Osteoblast (primary cell): ENCODE measurements around the gene DSCAML1. TPM values are rescaled to one million over a fixed set of nuclear protein-coding genes. Genes with fewer than 3 reads are reported as not detected.
"Not testable (repeated sequence)": the region's sequence is repeated elsewhere in the genome, so short reads cannot be mapped to it uniquely, and the experiment has no call there.

Experiments used
- DNase-seq: peaks from one replicate; pipeline ENCODE4 v3.0.0; 2011; ENCODE audit warnings: low spot score, mixed read lengths; ENCODE audit not compliant: insufficient read length; ENCODE audit errors: missing footprints
- H2AFZ ChIP-seq: 2 replicates; pipeline ENCODE4 v1.6.0; 2011; ENCODE audit warnings: mild to moderate bottlenecking, low read length
- H3K27ac ChIP-seq: 2 replicates; pipeline ENCODE4 v1.5.1; 2011; ENCODE audit warnings: mild to moderate bottlenecking, low read depth, low read length, moderate library complexity
- H3K27me3 ChIP-seq: 2 replicates; pipeline ENCODE4 v1.6.0; 2012; ENCODE audit warnings: mild to moderate bottlenecking, control low read depth, inconsistent platforms, low read length, moderate library complexity; ENCODE audit not compliant: insufficient read depth
- H3K36me3 ChIP-seq: 2 replicates; pipeline ENCODE4 v1.5.1; 2011; ENCODE audit warnings: mild to moderate bottlenecking, low read length, control low read depth, moderate library complexity; ENCODE audit not compliant: insufficient read depth
- H3K4me1 ChIP-seq: 2 replicates; pipeline ENCODE4 v1.5.1; 2011; ENCODE audit warnings: mild to moderate bottlenecking, low read length, control low read depth, moderate library complexity; ENCODE audit not compliant: insufficient read depth
- H3K4me2 ChIP-seq: 2 replicates; pipeline ENCODE4 v1.6.0; 2011; ENCODE audit warnings: mild to moderate bottlenecking, low read length; ENCODE audit not compliant: insufficient read depth
- H3K4me3 ChIP-seq: fragments of 200-600 bp; sonication (generic); 3 replicates; pipeline ENCODE4 v1.5.1; 2012; ENCODE audit warnings: mild to moderate bottlenecking, low read length, inconsistent platforms; ENCODE audit not compliant: insufficient read depth
- H3K79me2 ChIP-seq: 2 replicates; pipeline ENCODE4 v1.6.0; 2012; ENCODE audit warnings: mild to moderate bottlenecking, low read length, control low read depth, inconsistent platforms; ENCODE audit not compliant: insufficient read depth
- H3K9me3 ChIP-seq: 2 replicates; pipeline ENCODE4 v1.5.1; 2011; ENCODE audit warnings: low read depth, low read length, control low read depth
- H4K20me1 ChIP-seq: 2 replicates; pipeline ENCODE4 v1.6.0; 2012; ENCODE audit warnings: mild to moderate bottlenecking, low read length, control low read depth; ENCODE audit not compliant: insufficient read depth
- total RNA-seq: library from RNA; depleted of rRNA; stranded (reverse); fragments of >200 nt; gene quantifications from 2 replicates; pipeline ENCODE4 v1.2.3, GENCODE V29; 2012
- TF ChIP-seq, protein P1 (sequence below): IDR thresholded peaks from 2 replicates; pipeline ENCODE4 v1.5.1; 2011; ENCODE audit warnings: mild to moderate bottlenecking, low read depth, low read length, moderate library complexity; ENCODE audit errors: extremely low read depth

DSCAML1 gene
- total RNA-seq, 1 donor: not detected

DNA sequence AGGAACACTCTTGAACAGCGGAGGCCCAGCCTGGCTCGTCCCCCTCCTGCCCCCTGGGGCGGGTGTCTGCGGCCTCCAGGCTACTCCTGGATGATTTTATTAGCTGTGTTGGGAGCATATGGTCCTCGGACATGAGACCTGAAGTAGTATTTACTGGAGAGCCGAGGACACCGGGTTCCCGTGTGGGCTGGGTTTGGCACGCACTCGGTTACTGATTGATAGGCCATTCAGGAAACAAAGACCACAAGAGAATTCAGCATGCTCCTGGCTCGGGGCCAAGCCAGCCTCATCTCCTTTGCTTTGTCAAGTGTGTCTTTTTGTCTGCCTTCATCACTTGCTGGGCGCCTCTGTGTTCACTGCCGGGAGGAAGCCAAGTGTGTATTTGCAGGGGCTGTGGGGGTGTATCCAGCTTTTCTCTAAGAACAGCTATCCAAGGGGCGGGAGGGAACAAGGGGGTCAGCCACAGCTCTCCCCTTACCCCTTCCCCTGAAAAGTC lies 17.8 kb upstream of the DSCAML1 start:
- DNase-seq: peak; percentile 34
- Histone ChIP-seq H3K79me2 (no peaks in the 10 kb centered on the region), H3K36me3 (no peaks in the 10 kb centered on the region), H3K27me3 (no peaks in the 10 kb centered on the region), H3K27ac (no peak overlapping the region), H4K20me1 (no peaks in the 10 kb centered on the region), H3K4me2 (no peak overlapping the region), H3K4me1 (no peaks in the 10 kb centered on the region), H2AFZ (no peak overlapping the region), H3K4me3 (no peak overlapping the region), H3K9me3 (no peaks in the 10 kb centered on the region)
- TF ChIP-seq, protein P1, sequence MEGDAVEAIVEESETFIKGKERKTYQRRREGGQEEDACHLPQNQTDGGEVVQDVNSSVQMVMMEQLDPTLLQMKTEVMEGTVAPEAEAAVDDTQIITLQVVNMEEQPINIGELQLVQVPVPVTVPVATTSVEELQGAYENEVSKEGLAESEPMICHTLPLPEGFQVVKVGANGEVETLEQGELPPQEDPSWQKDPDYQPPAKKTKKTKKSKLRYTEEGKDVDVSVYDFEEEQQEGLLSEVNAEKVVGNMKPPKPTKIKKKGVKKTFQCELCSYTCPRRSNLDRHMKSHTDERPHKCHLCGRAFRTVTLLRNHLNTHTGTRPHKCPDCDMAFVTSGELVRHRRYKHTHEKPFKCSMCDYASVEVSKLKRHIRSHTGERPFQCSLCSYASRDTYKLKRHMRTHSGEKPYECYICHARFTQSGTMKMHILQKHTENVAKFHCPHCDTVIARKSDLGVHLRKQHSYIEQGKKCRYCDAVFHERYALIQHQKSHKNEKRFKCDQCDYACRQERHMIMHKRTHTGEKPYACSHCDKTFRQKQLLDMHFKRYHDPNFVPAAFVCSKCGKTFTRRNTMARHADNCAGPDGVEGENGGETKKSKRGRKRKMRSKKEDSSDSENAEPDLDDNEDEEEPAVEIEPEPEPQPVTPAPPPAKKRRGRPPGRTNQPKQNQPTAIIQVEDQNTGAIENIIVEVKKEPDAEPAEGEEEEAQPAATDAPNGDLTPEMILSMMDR: no peak

DNA sequence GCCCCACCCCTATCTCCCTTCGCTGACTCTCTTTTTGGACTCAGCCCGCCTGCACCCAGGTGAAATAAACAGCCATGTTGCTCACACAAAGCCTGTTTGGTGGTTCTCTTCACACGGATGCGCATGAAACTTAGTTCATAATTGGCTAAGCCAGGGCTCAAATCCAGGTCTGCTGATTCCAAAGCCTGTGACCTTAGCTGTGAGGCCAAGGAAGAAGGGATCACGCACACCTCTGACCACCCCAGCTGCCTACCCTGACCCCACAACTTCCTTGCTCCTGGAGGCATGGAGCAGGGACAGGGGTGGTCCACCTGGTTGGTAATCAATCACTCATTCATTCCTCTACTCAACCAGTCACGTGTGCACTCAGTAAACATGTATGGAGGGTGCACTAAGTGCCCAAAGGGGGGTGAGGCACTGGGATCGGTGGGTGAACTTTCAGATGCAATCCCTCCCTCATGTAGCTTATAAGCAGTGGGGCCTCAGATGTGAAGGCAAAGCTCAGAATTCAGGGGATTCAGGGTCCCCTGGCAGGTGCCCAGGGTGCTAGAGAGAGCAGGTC lies 17.3 kb upstream of the DSCAML1 start:
- no peaks in the 10 kb centered on the region for H3K36me3 ChIP-seq
- no peak overlapping the region for H3K4me3 ChIP-seq
- H3K79me2 ChIP-seq: no peaks in the 10 kb centered on the region
- H3K4me2 ChIP-seq: no peak overlapping the region
- no peaks in the 10 kb centered on the region for H3K4me1 ChIP-seq
- H4K20me1 ChIP-seq: no peaks in the 10 kb centered on the region
- no peaks in the 10 kb centered on the region for H3K27me3 ChIP-seq
- TF ChIP-seq, protein P1: no peak
- no peak overlapping the region for H2AFZ ChIP-seq
- peak; percentile 58 for DNase-seq
- no peak overlapping the region for H3K27ac ChIP-seq
- H3K9me3 ChIP-seq: no peaks in the 10 kb centered on the region

DNA sequence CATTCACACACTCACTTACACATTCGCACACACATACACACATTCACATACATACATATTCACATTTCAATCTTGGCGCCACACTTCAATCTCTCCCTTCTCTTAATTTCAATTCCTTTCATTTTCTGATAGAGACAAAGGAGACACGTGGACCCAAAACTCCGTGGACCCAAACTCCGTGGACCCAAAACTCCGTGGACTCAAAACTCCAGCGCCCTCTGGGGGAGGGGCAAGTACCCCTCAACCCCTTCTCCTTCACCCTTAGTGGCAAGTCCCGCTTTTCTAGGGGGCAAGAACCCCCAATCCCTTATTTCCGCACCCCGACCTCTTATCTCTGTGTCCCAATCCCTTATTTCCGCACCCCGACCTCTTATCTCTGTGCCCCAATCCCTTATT lies 13.0 kb upstream of the DSCAML1 start:
- H3K79me2 ChIP-seq, H3K4me3 ChIP-seq, DNase-seq, H3K4me2 ChIP-seq, H3K4me1 ChIP-seq, H3K27ac ChIP-seq, H3K9me3 ChIP-seq, H2AFZ ChIP-seq, H4K20me1 ChIP-seq, H3K27me3 ChIP-seq, H3K36me3 ChIP-seq: not testable (repeated sequence)

DNA sequence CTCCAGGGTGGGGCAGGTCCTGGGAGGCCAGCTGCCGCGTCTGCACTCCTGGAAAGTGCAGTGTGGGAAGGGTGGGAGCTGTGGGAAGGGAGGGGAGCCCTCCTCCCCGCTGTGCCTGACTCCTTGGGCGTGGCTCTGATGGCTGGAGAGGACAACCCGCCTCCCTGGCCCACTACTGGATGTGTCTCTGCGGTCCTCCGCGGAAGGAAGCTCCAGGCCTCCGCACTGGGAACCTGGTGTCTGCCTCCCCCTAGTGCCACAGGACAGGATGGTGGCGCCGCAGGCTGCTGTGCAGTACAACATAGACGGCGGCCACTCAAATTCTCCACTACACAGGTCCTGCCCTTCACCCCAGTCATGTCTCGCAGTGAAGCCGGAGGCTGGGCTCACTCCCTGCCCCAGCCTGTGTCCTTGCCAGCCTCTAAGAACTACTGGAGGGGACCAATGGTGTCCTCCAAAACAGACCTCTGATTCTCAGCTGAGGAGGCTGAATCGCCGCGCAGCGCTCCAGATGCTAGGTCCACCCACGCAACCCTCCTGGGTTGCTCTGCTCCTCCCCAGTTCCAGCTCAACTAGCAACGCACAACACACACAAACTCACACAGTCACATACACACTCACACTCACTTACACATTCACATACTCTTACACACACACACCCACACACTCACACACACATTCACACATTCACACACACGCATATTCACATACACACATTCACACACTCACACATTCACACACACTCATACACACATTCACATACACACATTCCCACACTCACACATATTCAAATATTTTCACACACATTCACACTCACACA lies 12.4 kb upstream of the DSCAML1 start:
- Histone ChIP-seq H3K27me3 (peaks cover 7% of the 10 kb centered on the region), H3K4me2 (no peak overlapping the region), H3K4me1 (no peaks in the 10 kb centered on the region), H3K27ac (no peak overlapping the region), H3K4me3 (no peak overlapping the region), H2AFZ (no peak overlapping the region), H3K36me3 (no peaks in the 10 kb centered on the region), H4K20me1 (no peaks in the 10 kb centered on the region), H3K79me2 (no peaks in the 10 kb centered on the region), H3K9me3 (no peaks in the 10 kb centered on the region)
- peak; percentile 90 for DNase-seq
- TF ChIP-seq, protein P1: peak; percentile 37
